Psoas muscle (tissue), 8 donors: ENCODE data around the gene MAML2. TPM values are rescaled to one million over a fixed set of nuclear protein-coding genes. Genes with fewer than 3 reads are reported as not detected.

Experiments
- ATAC-seq, 4 donors: fragments of 200-7000 bp; cut with Tn5 transposase; one replicate each; pipeline ENCODE4 v1.9.1; 2020; ENCODE audit warnings: moderate library complexity in 3 of 4, mild to moderate bottlenecking in 2 of 4
- DNase-seq, 2 donors: peaks; one replicate each; pipeline ENCODE4 v3.0.0-alpha.2; 2020
- H3K27ac ChIP-seq: fragments of 200-600 bp; one replicate; pipeline ENCODE4 v1.8.0; 2022
- H3K27me3 ChIP-seq, 3 donors: fragments of 200-600 bp in 1 of 3; one replicate each; pipeline versions ENCODE4 v1.6.1 to v1.8.0; 2013 to 2022; ENCODE audit warnings: low read length in 2 of 3, mild to moderate bottlenecking in 2 of 3, moderate library complexity in 1 of 3; ENCODE audit not compliant: insufficient read depth in 3 of 3
- H3K36me3 ChIP-seq, 2 donors: fragments of 200-600 bp in 1 of 2; one replicate each; pipeline versions ENCODE4 v1.6.1 to v1.8.0; 2013 to 2022; ENCODE audit warnings: low read depth in 1 of 2, mild to moderate bottlenecking in 1 of 2, moderate library complexity in 1 of 2; ENCODE audit not compliant: insufficient read depth in 1 of 2
- H3K4me1 ChIP-seq: fragments of 200-600 bp; one replicate; pipeline ENCODE4 v1.8.0; 2022
- H3K4me3 ChIP-seq: fragments of 200-600 bp; one replicate; pipeline ENCODE4 v1.8.0; 2022; ENCODE audit warnings: mild to moderate bottlenecking
- H3K9me3 ChIP-seq: fragments of 200-600 bp; one replicate; pipeline ENCODE4 v1.8.0; 2022
- CTCF ChIP-seq: fragments of 200-600 bp; IDR thresholded peaks from one replicate; pipeline ENCODE4 v1.8.0; 2022; ENCODE audit warnings: antibody characterized with exemption
- WGBS, 3 donors: extraction: QIAGEN DNeasy Blood & Tissue Kit; methylation state at CpG; one replicate each; pipeline versions ENCODE4 v1.1.6 to v1.1.7; 2013; 5-methylcytosine and 5-hydroxymethylcytosine counted together
- intact Hi-C, 2 donors: fragments of 100-400 bp; cut with DNase I; formaldehyde crosslinking; loops; one replicate each; pipeline versions ENCODE4 v1.11.0 to v1.14.2; 2022
- polyA plus RNA-seq, 3 donors: library from polyadenylated mRNA; stranded (reverse); fragments of 200-250 nt; gene quantifications; one replicate each; pipeline ENCODE4 v1.2.3, GENCODE V29; 2013
- total RNA-seq, 4 donors: library from RNA; stranded (reverse); fragmentation: NEBNext Ultra II Directional in 2 of 4; extraction: Animal tissue kit (Norgen Biotek cat#: 25700) in 2 of 4; gene quantifications; one replicate each; pipeline versions ENCODE4 v1.2.1 to v1.2.4, GENCODE V29; 2021 to 2023
- donor health status: healthy with polysubstance abuse.
- donor health status: DM: no; HTN: no; CAD: no; lungs with moderate emphysema.
- donor health status: Bipolar disorder and iron deficiency.
- donor health status: healthy.
- donor health status: DM: yes; HTN: yes; CAD: no.
- donor health status: DM: no; HTN: no; CAD: no.
- donor health status: DM: no; HTN: no; CAD: no.
- donor health status: DM: yes; HTN: yes; CAD: no.

Gene MAML2
- total and polyA plus RNA-seq, 7 donors, result 0.39 to 3.7 (median 1.5) TPM

DNA sequence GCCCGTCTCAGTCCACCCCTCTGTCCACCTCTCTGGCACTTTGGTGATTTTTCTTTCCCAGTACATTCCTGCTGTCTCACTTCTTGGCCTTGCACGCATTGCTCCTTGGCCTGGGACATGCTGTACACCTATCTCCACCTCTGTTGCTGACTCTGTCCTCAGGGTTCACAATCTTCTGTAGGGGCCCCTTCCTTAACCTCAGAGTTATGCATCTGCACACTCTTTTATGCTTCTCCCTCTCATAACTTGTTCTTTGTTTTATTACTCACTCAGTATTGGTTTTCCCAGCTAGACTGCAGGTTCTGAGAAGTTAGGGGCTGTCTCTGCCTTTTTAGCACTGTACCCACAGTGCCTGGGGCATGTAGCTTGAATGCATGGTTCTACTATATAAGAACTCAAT is 279.9 kb downstream of the MAML2 start:
- no peaks in the 10 kb centered on the region for H3K4me1 ChIP-seq
- DNase-seq (no peak), ATAC-seq (no peak)
- no peak overlapping the region for H3K4me3 ChIP-seq
- TF ChIP-seq CTCF, result no peak
- no peaks in the 10 kb centered on the region for H3K36me3 ChIP-seq
- WGBS, 3 donors, result 88 to 91% (median 89%) methylated on average over 2 of the region's 2 CpGs
- no peaks in the 10 kb centered on the region for H3K9me3 ChIP-seq
- intact Hi-C loops, result no loop called here
- H3K27ac ChIP-seq, result no peak overlapping the region
- H3K27me3 ChIP-seq, result no peaks in the 10 kb centered on the region

DNA sequence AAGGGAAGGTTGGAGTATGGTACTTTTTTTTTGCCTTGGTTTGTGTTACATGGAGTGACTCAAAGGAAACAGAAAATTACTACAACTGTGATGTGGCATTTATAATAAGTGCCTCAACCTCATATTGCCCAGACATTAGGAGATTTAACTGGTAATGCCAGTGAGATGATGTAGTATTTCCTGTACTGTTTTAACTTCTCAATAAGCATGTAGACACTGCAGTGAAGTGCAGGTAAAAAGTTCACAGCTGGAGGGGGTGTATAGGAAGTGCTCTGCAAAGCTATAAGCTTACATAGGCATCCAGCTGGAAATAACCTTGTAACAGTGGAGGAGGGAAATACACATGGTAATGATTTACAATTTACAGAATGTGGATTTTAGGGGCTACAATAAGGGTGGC is 280.9 kb downstream of the MAML2 start:
- intact Hi-C loops, result no loop called here
- TF ChIP-seq CTCF, result no peak
- Histone ChIP-seq H3K4me1 (no peaks in the 10 kb centered on the region), H3K27me3 (no peaks in the 10 kb centered on the region), H3K36me3 (no peaks in the 10 kb centered on the region), H3K4me3 (no peak overlapping the region), H3K27ac (no peak overlapping the region), H3K9me3 (no peaks in the 10 kb centered on the region)
- ATAC-seq, result no peak
- no peak for DNase-seq

DNA sequence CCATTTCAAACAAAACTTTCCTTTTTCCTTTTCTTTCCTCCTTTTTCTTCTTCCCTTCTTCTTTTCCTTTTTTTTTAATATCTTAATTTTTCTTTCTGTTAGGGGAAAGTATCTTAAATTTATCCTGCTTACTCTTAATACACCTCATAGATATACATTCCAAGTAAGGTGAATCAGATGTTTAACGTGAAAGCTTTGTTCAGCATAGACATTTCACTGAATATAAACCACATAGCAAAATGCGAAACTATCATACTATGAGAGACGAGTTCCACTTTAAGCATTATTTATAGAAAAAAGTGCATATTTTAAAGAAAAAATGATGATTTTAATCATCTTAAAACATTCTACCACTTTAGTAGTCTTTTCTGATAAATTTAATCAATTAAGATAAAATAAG is 281.3 kb downstream of the MAML2 start:
- Histone ChIP-seq H3K4me3 (no peak overlapping the region), H3K9me3 (no peaks in the 10 kb centered on the region), H3K27ac (no peak overlapping the region), H3K27me3 (no peaks in the 10 kb centered on the region), H3K4me1 (no peaks in the 10 kb centered on the region), H3K36me3 (no peaks in the 10 kb centered on the region)
- TF ChIP-seq CTCF, result no peak
- DNase-seq (no peak), ATAC-seq (no peak)
- intact Hi-C loops, result no loop called here
- 94 to 95% (median 95%) methylated on average over 3 of the region's 3 CpGs for WGBS, 3 donors

- no peak for ATAC-seq
- no peak for DNase-seq
- no peak for TF ChIP-seq CTCF
- WGBS, 3 donors, result 78 to 82% (median 81%) methylated on average over 2 of the region's 2 CpGs
- Histone ChIP-seq H3K4me3 (no peak overlapping the region), H3K27ac (no peak overlapping the region), H3K9me3 (no peaks in the 10 kb centered on the region), H3K4me1 (no peaks in the 10 kb centered on the region), H3K36me3 (no peaks in the 10 kb centered on the region), H3K27me3 (no peaks in the 10 kb centered on the region)
- intact Hi-C loops, result no loop called here
These were observed 281.9 kb downstream of the MAML2 start for GRCh38 chr11:96061069-96061468.

GRCh38 chr11:96057502-96057901 is 285.5 kb downstream of the MAML2 start:
- DNase-seq (no peak), ATAC-seq (no peak)
- Histone ChIP-seq H3K27ac (no peak overlapping the region), H3K27me3 (no peaks in the 10 kb centered on the region), H3K9me3 (no peaks in the 10 kb centered on the region), H3K4me3 (no peak overlapping the region), H3K36me3 (no peaks in the 10 kb centered on the region), H3K4me1 (no peaks in the 10 kb centered on the region)
- 82 to 84% (median 83%) methylated on average over 2 of the region's 2 CpGs for WGBS, 3 donors
- intact Hi-C loops, result no loop called here
- TF ChIP-seq CTCF, result no peak
